ENCODE results near the gene DMD.

Gene DMD

GRCh38 chrX:31199840-31200114 lies 2011.6 kb downstream of the DMD start:
- no peak for DNase-seq

- no peak for DNase-seq
Observed at GRCh38 chrX:31199056-31199839, 2012.1 kb downstream of the DMD start.

- no peak for DNase-seq
Observed at GRCh38 chrX:31190221-31190975, 2021.0 kb downstream of the DMD start.

GRCh38 chrX:31186693-31187338 lies 2024.5 kb downstream of the DMD start:
- DNase-seq = no peak

- no peak for DNase-seq
Observed at GRCh38 chrX:31185884-31186283, 2025.5 kb downstream of the DMD start.

- DNase-seq = no peak
Observed at GRCh38 chrX:31181377-31182000, 2029.9 kb downstream of the DMD start.

GRCh38 chrX:31179203-31179602 lies 2032.1 kb downstream of the DMD start:
- no peak for DNase-seq

- DNase-seq = no peak
Observed at GRCh38 chrX:31178769-31179125, 2032.6 kb downstream of the DMD start.

GRCh38 chrX:31178064-31178768 lies 2033.1 kb downstream of the DMD start:
- DNase-seq = no peak

GRCh38 chrX:31170792-31171191 lies 2040.6 kb downstream of the DMD start:
- no peak for DNase-seq

- DNase-seq = no peak
Observed at GRCh38 chrX:31168551-31168950, 2042.8 kb downstream of the DMD start.

GRCh38 chrX:31166832-31167231 lies 2044.5 kb downstream of the DMD start:
- no peak for DNase-seq

GRCh38 chrX:31166416-31166815 lies 2044.9 kb downstream of the DMD start:
- DNase-seq = no peak

- DNase-seq = no peak
Observed at GRCh38 chrX:31165241-31166035, 2045.9 kb downstream of the DMD start.

- DNase-seq = no peak
Observed at GRCh38 chrX:31154946-31155345, 2056.4 kb downstream of the DMD start.

- DNase-seq = no peak
Observed at GRCh38 chrX:31153475-31154047, 2057.8 kb downstream of the DMD start.

- DNase-seq = no peak
Observed at GRCh38 chrX:31147175-31147574, 2064.2 kb downstream of the DMD start.

- DNase-seq = no peak
Observed at GRCh38 chrX:31139961-31140360, 2071.4 kb downstream of the DMD start.

- DNase-seq = no peak
Observed at GRCh38 chrX:31138124-31138523, 2073.2 kb downstream of the DMD start.

GRCh38 chrX:31136144-31136611 lies 2075.2 kb downstream of the DMD start:
- DNase-seq = no peak

GRCh38 chrX:31132821-31133241 lies 2078.5 kb downstream of the DMD start:
- DNase-seq = no peak

Measured in NCI-H146 (cell line).